Stimulated activated CD4-positive, alpha-beta T cell treated with anti-CD3 and anti-CD28 coated beads, Interleukin-2, amount 100 ng/mL, for 4 hours (primary cell): ENCODE results near the gene CDK14.
"Not testable (repeated sequence)": the region's sequence is repeated elsewhere in the genome, so short reads cannot be mapped to it uniquely, and the experiment has no call there.

Source experiments
- DNase-seq: peaks from one replicate; pipeline ENCODE4 v3.0.0-alpha.2; 2020; ENCODE audit warnings: low read depth

Gene CDK14

GRCh38 chr7:90792301-90792700 is 196.2 kb downstream of the CDK14 start:
- no peak for DNase-seq

GRCh38 chr7:90794234-90794633 is 198.1 kb downstream of the CDK14 start:
- DNase-seq, result not testable (repeated sequence)

GRCh38 chr7:90797596-90797995 is 201.5 kb downstream of the CDK14 start:
- DNase-seq, result no peak

GRCh38 chr7:90804370-90804769 is 208.2 kb downstream of the CDK14 start:
- no peak for DNase-seq

- not testable (repeated sequence) for DNase-seq
Observed at GRCh38 chr7:90815552-90815951, 219.4 kb downstream of the CDK14 start.

GRCh38 chr7:90816511-90817142 is 220.5 kb downstream of the CDK14 start:
- DNase-seq, result no peak

GRCh38 chr7:90817151-90817550 is 221.0 kb downstream of the CDK14 start:
- DNase-seq, result no peak

GRCh38 chr7:90817846-90818245 is 221.7 kb downstream of the CDK14 start:
- DNase-seq, result no peak

GRCh38 chr7:90818341-90818740 is 222.2 kb downstream of the CDK14 start:
- DNase-seq, result no peak

- DNase-seq, result no peak
Observed at GRCh38 chr7:90821961-90822620, 226.0 kb downstream of the CDK14 start.

GRCh38 chr7:90824386-90825307 is 228.5 kb downstream of the CDK14 start:
- DNase-seq, result no peak

GRCh38 chr7:90825779-90826178 is 229.7 kb downstream of the CDK14 start:
- no peak for DNase-seq

GRCh38 chr7:90828601-90829000 is 232.5 kb downstream of the CDK14 start:
- DNase-seq, result no peak

- no peak for DNase-seq
Observed at GRCh38 chr7:90830308-90830707, 234.2 kb downstream of the CDK14 start.

- no peak for DNase-seq
Observed at GRCh38 chr7:90832726-90833125, 236.6 kb downstream of the CDK14 start.

- DNase-seq, result no peak
Observed at GRCh38 chr7:90833443-90833842, 237.3 kb downstream of the CDK14 start.

- DNase-seq, result no peak
Observed at GRCh38 chr7:90834771-90835170, 238.7 kb downstream of the CDK14 start.

- DNase-seq, result no peak
Observed at GRCh38 chr7:90835861-90836260, 239.7 kb downstream of the CDK14 start.

GRCh38 chr7:90836937-90837336 is 240.8 kb downstream of the CDK14 start:
- DNase-seq, result no peak

- no peak for DNase-seq
Observed at GRCh38 chr7:90838799-90839198, 242.7 kb downstream of the CDK14 start.

GRCh38 chr7:90839316-90839715 is 243.2 kb downstream of the CDK14 start:
- no peak for DNase-seq

GRCh38 chr7:90839727-90840291 is 243.7 kb downstream of the CDK14 start:
- DNase-seq, result no peak
